Measurements from ENCODE around the gene AURKB. TPM values are rescaled to one million over a fixed set of nuclear protein-coding genes. Genes with fewer than 3 reads are reported as not detected.

The AURKB gene
- total and polyA plus RNA-seq, 2 of the 13 experiments (the other 11 are each of a cell fraction or from before 2014, with no cell fraction given): 29.5 to 75.3 TPM

DNA sequence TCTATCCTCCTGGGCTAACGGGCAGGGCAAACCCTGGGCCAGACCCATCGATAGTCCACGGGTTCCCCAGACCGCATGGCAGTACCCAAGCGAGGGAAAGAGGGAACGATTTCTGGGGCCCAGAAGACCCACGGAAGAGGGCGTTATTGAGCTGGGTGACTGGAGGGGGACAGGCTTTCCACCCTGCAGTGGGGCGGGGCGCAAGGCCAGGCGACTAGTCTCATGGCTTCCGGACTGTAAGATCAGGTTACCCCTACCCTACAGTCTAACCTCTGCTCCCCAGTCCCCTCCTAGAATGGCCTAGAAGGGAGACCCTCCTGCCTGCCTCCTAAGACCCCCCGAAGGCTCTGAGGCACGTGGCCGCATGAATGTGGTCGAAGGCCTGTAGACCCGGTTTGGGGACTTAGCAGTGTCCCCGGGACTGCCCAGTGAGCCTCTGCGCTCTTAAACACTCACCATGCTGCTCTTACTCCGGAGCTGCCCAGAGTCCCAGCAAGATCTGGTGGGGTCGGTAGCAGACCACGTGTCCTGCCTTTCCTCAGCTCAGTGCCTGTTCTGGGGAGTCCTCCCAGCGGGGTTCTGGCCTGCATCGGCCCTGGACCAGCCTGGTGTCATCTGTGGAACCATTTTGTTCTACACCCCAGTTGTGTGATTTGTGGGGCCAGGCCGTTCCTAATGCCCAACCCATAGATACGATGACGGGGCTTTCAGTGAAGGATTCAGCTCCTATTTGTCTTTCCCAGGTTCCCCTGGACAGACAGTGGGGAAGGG, 13.2 kb upstream of the AURKB start (continued):
- TF ChIP-seq, protein P1, sequence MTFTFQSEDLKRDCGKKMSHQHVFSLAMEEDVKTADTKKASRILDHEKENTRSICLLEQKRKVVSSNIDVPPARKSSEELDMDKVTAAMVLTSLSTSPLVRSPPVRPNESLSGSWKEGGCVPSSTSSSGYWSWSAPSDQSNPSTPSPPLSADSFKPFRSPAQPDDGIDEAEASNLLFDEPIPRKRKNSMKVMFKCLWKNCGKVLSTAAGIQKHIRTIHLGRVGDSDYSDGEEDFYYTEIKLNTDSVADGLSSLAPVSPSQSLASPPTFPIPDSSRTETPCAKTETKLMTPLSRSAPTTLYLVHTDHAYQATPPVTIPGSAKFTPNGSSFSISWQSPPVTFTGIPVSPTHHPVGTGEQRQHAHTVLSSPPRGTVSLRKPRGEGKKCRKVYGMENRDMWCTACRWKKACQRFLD (CRISPR knock-in tag; IDR thresholded peaks at IDR 0.05; ENCODE audit: borderline replicate concordance): peak; percentile 54; the same call in 1 of the 2 replicates
- TF ChIP-seq ZNF432 (CRISPR knock-in tag; IDR thresholded peaks at IDR 0.05; ENCODE audit: borderline replicate concordance) (no peak), ZNF792 (CRISPR knock-in tag; IDR thresholded peaks at IDR 0.05) (no peak), JUND (CRISPR knock-in tag; IDR thresholded peaks at IDR 0.05) (0 out of 2 replicates have a peak, but pooled peaks have one; percentile 10), ASH2L (IDR thresholded peaks at IDR 0.05; ENCODE audit: insufficient read length, low read depth, low read length) (no peak), MXI1 (IDR thresholded peaks at IDR 0.05; ENCODE audit: borderline replicate concordance, low read depth, low read length) (peak; percentile 43; the same call in 2 of the 3 replicates), ZSCAN20 (CRISPR knock-in tag; IDR thresholded peaks at IDR 0.05; ENCODE audit: borderline replicate concordance) (peak; percentile 59; the same call in 1 of the 2 replicates), SAFB2 (CRISPR knock-in tag; IDR thresholded peaks at IDR 0.05; ENCODE audit: borderline replicate concordance, low read depth) (peak; percentile 26; the same call in 1 of the 2 replicates), REL (CRISPR knock-in tag; conservative IDR thresholded peaks at IDR 0.05) (0 out of 2 replicates have a peak, but pooled peaks have one; percentile 61), ZMAT3 (CRISPR knock-in tag; conservative IDR thresholded peaks at IDR 0.05) (0 out of 2 replicates have a peak, but pooled peaks have one; percentile 18), PHF5A (CRISPR knock-in tag; IDR thresholded peaks at IDR 0.05; ENCODE audit: low read depth, unreplicated experiment) (no peak), ZNF329 (CRISPR knock-in tag; IDR thresholded peaks at IDR 0.05; ENCODE audit: low read depth) (0 out of 2 replicates have a peak, but pooled peaks have one; percentile 24), PRPF4 (IDR thresholded peaks at IDR 0.05; ENCODE audit: low read depth, low read length, poor library complexity, severe bottlenecking) (no peak)
- TF ChIP-seq, protein P2, sequence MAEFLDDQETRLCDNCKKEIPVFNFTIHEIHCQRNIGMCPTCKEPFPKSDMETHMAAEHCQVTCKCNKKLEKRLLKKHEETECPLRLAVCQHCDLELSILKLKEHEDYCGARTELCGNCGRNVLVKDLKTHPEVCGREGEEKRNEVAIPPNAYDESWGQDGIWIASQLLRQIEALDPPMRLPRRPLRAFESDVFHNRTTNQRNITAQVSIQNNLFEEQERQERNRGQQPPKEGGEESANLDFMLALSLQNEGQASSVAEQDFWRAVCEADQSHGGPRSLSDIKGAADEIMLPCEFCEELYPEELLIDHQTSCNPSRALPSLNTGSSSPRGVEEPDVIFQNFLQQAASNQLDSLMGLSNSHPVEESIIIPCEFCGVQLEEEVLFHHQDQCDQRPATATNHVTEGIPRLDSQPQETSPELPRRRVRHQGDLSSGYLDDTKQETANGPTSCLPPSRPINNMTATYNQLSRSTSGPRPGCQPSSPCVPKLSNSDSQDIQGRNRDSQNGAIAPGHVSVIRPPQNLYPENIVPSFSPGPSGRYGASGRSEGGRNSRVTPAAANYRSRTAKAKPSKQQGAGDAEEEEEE (CRISPR knock-in tag; IDR thresholded peaks at IDR 0.05; ENCODE audit: borderline replicate concordance): 0 out of 2 replicates have a peak, but pooled peaks have one; percentile 32
- TF ChIP-seq, protein P3, sequence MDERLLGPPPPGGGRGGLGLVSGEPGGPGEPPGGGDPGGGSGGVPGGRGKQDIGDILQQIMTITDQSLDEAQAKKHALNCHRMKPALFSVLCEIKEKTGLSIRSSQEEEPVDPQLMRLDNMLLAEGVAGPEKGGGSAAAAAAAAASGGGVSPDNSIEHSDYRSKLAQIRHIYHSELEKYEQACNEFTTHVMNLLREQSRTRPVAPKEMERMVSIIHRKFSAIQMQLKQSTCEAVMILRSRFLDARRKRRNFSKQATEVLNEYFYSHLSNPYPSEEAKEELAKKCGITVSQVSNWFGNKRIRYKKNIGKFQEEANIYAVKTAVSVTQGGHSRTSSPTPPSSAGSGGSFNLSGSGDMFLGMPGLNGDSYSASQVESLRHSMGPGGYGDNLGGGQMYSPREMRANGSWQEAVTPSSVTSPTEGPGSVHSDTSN (CRISPR knock-in tag; IDR thresholded peaks at IDR 0.05): no peak
- TF ChIP-seq, protein P4, sequence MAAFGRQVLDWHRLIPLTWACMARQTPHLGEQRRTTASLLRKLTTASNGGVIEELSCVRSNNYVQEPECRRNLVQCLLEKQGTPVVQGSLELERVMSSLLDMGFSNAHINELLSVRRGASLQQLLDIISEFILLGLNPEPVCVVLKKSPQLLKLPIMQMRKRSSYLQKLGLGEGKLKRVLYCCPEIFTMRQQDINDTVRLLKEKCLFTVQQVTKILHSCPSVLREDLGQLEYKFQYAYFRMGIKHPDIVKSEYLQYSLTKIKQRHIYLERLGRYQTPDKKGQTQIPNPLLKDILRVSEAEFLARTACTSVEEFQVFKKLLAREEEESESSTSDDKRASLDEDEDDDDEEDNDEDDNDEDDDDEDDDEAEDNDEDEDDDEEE (CRISPR knock-in tag; IDR thresholded peaks at IDR 0.05): peak; percentile 18; the same call in 1 of the 2 replicates
- TF ChIP-seq, protein P5, sequence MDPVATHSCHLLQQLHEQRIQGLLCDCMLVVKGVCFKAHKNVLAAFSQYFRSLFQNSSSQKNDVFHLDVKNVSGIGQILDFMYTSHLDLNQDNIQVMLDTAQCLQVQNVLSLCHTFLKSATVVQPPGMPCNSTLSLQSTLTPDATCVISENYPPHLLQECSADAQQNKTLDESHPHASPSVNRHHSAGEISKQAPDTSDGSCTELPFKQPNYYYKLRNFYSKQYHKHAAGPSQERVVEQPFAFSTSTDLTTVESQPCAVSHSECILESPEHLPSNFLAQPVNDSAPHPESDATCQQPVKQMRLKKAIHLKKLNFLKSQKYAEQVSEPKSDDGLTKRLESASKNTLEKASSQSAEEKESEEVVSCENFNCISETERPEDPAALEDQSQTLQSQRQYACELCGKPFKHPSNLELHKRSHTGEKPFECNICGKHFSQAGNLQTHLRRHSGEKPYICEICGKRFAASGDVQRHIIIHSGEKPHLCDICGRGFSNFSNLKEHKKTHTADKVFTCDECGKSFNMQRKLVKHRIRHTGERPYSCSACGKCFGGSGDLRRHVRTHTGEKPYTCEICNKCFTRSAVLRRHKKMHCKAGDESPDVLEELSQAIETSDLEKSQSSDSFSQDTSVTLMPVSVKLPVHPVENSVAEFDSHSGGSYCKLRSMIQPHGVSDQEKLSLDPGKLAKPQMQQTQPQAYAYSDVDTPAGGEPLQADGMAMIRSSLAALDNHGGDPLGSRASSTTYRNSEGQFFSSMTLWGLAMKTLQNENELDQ (CRISPR knock-in tag; IDR thresholded peaks at IDR 0.05; ENCODE audit: borderline replicate concordance): no peak
- TF ChIP-seq, protein P6, sequence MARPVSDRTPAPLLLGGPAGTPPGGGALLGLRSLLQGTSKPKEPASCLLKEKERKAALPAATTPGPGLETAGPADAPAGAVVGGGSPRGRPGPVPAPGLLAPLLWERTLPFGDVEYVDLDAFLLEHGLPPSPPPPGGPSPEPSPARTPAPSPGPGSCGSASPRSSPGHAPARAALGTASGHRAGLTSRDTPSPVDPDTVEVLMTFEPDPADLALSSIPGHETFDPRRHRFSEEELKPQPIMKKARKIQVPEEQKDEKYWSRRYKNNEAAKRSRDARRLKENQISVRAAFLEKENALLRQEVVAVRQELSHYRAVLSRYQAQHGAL (CRISPR knock-in tag; IDR thresholded peaks at IDR 0.05; ENCODE audit: not compliant biosample characterization): no peak

Measured in HepG2 (cell line).